Fibroblast of lung (primary cell): Measurements from ENCODE around the gene FAM174C. TPM values are rescaled to one million over a fixed set of nuclear protein-coding genes. Genes with fewer than 3 reads are reported as not detected.

ENCODE experiments used
- DNase-seq, 2 donors: peaks; one replicate each; pipeline versions ENCODE4 v3.0.0 to v3.0.0-alpha.2; 2010; ENCODE audit warnings: low read depth in 2 of 2
- H2AFZ ChIP-seq: 2 replicates; pipeline ENCODE4 v1.5.1; 2012; ENCODE audit warnings: low read length, control low read depth, inconsistent platforms
- H3K27ac ChIP-seq: 2 replicates; pipeline ENCODE4 v1.5.1; 2011; ENCODE audit warnings: low read length, control low read depth; ENCODE audit not compliant: insufficient read depth
- H3K27me3 ChIP-seq: 2 replicates; pipeline ENCODE4 v1.5.1; 2011; ENCODE audit warnings: mild to moderate bottlenecking, low read length; ENCODE audit not compliant: control insufficient read depth, insufficient read depth
- H3K36me3 ChIP-seq: 2 replicates; pipeline ENCODE4 v1.5.1; 2011; ENCODE audit warnings: low read length; ENCODE audit not compliant: control insufficient read depth, insufficient read depth
- H3K4me1 ChIP-seq: 2 replicates; pipeline ENCODE4 v1.5.1; 2011; ENCODE audit warnings: low read length; ENCODE audit not compliant: control insufficient read depth, insufficient read depth; ENCODE audit errors: extremely low read depth
- H3K4me2 ChIP-seq: 2 replicates; pipeline ENCODE4 v1.5.1; 2011; ENCODE audit warnings: low read length, control low read depth; ENCODE audit not compliant: insufficient read depth; ENCODE audit errors: extremely low read depth
- H3K4me3 ChIP-seq, 4 experiments: fragments of 200-600 bp in 1 of 4; sonication (generic) in 1 of 4; replicated peaks in 1 of 4; 2 replicates each; pipeline ENCODE4 v1.5.1; 2011 to 2016; ENCODE audit warnings: low read length in 4 of 4, low read depth in 3 of 4, mild to moderate bottlenecking in 3 of 4, control low read depth in 2 of 4, inconsistent platforms in 1 of 4, mixed read lengths in 1 of 4; ENCODE audit not compliant: insufficient read depth in 1 of 4; ENCODE audit errors: control extremely low read depth in 1 of 4
- H3K79me2 ChIP-seq: 2 replicates; pipeline ENCODE4 v1.5.1; 2012; ENCODE audit warnings: mild to moderate bottlenecking, low read length, inconsistent platforms; ENCODE audit not compliant: control insufficient read depth, insufficient read depth
- H3K9ac ChIP-seq: 2 replicates; pipeline ENCODE4 v1.5.1; 2011; ENCODE audit warnings: mild to moderate bottlenecking, low read length, control low read depth; ENCODE audit not compliant: insufficient read depth
- H3K9me3 ChIP-seq: 2 replicates; pipeline ENCODE4 v1.5.1; 2012; ENCODE audit warnings: low read depth, low read length; ENCODE audit not compliant: control insufficient read depth, insufficient read depth
- H4K20me1 ChIP-seq: 2 replicates; pipeline ENCODE4 v1.5.1; 2011; ENCODE audit warnings: low read length; ENCODE audit not compliant: control insufficient read depth, insufficient read depth; ENCODE audit errors: extremely low read depth
- EZH2 ChIP-seq: IDR thresholded peaks from 2 replicates; pipeline ENCODE4 v1.5.1; 2012; ENCODE audit warnings: low read length, control low read depth, mild to moderate bottlenecking; ENCODE audit errors: missing control alignments
- polyA plus RNA-seq, 2 donors: library from polyadenylated mRNA; depleted of rRNA in 1 of 2; stranded (reverse) in 1 of 2; unstranded in 1 of 2; fragments of >200 nt; gene quantifications; 2 replicates each; pipeline ENCODE4 v1.2.1, GENCODE V29; 2011 to 2012; ENCODE audit warnings: missing spikeins in 1 of 2
- total RNA-seq: library from RNA; depleted of rRNA; stranded (reverse); fragments of >200 nt; gene quantifications from 2 replicates; pipeline ENCODE4 v1.2.1, GENCODE V29; 2014
- TF ChIP-seq, protein P1 (sequence below), 2 donors: IDR thresholded peaks in 1 of 2; conservative IDR thresholded peaks in 1 of 2; 1 replicate in 1 of 2; 2 replicates in 1 of 2; pipeline ENCODE4 v1.5.1; 2011 to 2012; ENCODE audit warnings: low read length in 2 of 2, control low read depth in 1 of 2, inconsistent platforms in 1 of 2, low read depth in 1 of 2, mild to moderate bottlenecking in 1 of 2

FAM174C gene
- total and polyA plus RNA-seq, 2 donors (not counting 1 experiment from before 2014, with no cell fraction given): 16.1 to 22.5 TPM

DNA sequence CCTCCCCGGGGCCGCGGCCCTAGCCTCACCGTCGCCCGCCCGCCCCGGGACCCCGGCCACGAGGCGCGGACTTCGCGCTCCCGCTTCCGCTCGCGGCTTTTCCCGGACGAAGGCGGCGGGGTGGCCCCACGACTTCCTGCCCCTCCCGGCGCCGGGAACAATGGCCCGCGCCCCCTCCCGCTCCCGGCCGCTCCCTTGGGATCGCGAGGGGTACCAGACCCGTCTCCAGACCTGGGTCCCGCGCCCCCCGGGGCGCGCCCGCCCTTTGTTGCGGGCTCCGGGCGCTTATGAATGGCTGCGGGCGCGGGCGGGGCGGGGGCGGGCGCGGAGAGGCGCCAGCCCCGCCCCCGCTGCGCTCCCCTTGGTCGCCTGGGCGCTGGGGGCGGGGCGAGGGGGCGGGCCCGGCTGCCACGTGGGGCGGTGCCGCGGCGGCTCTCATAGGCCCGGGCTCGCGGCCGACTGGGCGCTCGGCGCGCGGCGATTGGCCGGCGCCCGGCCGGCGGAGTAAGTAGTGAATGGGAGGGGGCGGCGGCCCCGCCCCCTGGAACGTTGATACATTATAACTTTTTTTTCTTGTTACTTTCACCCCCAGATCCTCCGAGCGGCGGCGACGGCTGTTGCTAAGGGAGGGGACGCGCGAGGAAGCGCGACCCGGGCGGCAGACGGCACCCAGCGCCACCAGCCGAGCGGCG is 25.9 kb upstream of the FAM174C start:
- Histone ChIP-seq H3K4me2 (no peak overlapping the region), H3K9me3 (no peaks in the 10 kb centered on the region), H3K4me3 (peak overlapping the region in 3 of 4 experiments; percentile 52 to 92 (median 75)), H2AFZ (no peak overlapping the region), H4K20me1 (no peaks in the 10 kb centered on the region), H3K27ac (peak overlapping the region; percentile 98), H3K9ac (peak overlapping the region; percentile 97), H3K79me2 (peaks cover 48% of the 10 kb centered on the region), H3K27me3 (no peaks in the 10 kb centered on the region), H3K4me1 (peaks cover 25% of the 10 kb centered on the region), H3K36me3 (peaks cover 25% of the 10 kb centered on the region)
- peak; percentile 91 to 97 for DNase-seq
- TF ChIP-seq, protein P1, sequence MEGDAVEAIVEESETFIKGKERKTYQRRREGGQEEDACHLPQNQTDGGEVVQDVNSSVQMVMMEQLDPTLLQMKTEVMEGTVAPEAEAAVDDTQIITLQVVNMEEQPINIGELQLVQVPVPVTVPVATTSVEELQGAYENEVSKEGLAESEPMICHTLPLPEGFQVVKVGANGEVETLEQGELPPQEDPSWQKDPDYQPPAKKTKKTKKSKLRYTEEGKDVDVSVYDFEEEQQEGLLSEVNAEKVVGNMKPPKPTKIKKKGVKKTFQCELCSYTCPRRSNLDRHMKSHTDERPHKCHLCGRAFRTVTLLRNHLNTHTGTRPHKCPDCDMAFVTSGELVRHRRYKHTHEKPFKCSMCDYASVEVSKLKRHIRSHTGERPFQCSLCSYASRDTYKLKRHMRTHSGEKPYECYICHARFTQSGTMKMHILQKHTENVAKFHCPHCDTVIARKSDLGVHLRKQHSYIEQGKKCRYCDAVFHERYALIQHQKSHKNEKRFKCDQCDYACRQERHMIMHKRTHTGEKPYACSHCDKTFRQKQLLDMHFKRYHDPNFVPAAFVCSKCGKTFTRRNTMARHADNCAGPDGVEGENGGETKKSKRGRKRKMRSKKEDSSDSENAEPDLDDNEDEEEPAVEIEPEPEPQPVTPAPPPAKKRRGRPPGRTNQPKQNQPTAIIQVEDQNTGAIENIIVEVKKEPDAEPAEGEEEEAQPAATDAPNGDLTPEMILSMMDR (conservative IDR thresholded peaks at IDR 0.05 in 1 of 2, IDR thresholded peaks at IDR 0.05 in 1 of 2; ENCODE audit: low read depth in 1 of 2, low read length in 2 of 2): no peak
- no peak for TF ChIP-seq EZH2

DNA sequence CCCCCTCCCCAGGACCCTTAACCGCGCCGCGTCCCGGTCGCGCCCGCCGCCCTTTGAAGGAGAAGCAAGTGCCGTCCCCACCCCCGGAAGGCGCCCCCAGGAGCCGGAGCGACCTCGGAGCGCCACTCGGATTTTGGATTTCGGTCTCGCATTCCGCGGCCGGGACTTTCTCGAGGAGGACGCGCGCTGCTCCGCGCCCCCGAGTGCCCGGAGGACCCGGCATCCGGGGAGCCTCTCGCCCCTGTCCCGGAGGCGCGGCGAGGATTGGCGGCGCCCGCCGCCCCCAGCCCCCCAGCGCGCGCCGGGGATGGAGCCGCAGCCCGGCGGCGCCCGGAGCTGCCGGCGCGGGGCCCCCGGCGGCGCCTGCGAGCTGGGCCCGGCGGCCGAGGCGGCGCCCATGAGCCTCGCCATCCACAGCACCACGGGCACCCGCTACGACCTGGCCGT is 25.3 kb upstream of the FAM174C start:
- no peak for DNase-seq
- Histone ChIP-seq H3K4me3 (peak overlapping the region; percentile 42 to 92 (median 58)), H3K27me3 (no peaks in the 10 kb centered on the region), H3K27ac (peak overlapping the region; percentile 97), H2AFZ (no peak overlapping the region), H3K4me1 (peaks cover 24% of the 10 kb centered on the region), H3K36me3 (peaks cover 28% of the 10 kb centered on the region), H3K79me2 (peaks cover 52% of the 10 kb centered on the region), H3K9me3 (no peaks in the 10 kb centered on the region), H4K20me1 (no peaks in the 10 kb centered on the region), H3K9ac (peak overlapping the region; percentile 88), H3K4me2 (no peak overlapping the region)
- TF ChIP-seq, protein P1 (conservative IDR thresholded peaks at IDR 0.05 in 1 of 2, IDR thresholded peaks at IDR 0.05 in 1 of 2; ENCODE audit: low read depth in 1 of 2, low read length in 2 of 2): no peak
- TF ChIP-seq EZH2: no peak

DNA sequence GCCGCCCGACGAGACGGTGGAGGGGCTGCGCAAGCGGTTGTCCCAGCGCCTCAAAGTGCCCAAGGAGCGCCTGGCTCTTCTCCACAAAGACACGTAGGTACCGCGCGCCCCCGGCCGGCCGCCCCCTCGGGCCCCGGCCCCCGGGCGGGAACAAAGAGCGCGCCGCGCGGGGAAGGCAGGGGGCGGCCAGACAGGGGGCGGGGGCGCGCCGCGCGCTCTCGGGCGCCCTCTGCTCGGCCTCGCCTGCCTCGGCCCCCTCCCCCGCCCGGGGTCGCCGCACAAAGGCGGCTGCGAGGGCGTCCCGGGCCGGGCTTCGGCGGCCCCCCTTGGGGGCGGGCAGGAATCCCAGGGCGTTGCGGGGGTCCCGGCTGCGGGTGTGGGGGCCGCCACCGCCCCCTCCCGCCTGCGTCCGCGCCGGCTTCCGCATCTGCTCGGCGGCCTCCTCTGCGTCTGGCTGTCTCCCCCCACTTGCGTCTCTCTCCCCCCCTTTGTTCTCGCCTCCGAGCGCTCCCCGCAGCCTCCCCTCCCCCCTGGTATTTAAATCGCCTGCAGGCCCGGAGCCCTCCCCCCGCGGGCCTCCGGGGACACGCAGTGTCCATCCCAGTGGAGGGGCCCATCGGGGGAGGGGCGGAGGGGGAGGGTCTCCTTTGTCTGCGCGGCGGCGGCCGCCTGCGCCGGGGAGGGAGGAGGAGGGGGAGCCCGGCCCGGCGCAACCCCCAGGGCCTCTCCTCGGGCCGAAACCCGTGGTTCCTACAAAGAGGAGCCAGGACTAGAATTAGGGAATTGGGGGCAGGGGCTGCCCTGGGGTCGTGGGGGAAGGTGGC is 24.7 kb upstream of the FAM174C start:
- peak overlapping the region; percentile 88 for H3K9ac ChIP-seq
- peaks cover 33% of the 10 kb centered on the region for H3K36me3 ChIP-seq
- no peaks in the 10 kb centered on the region for H4K20me1 ChIP-seq
- no peak overlapping the region for H2AFZ ChIP-seq
- peaks cover 58% of the 10 kb centered on the region for H3K79me2 ChIP-seq
- peak; percentile 67 to 85 for DNase-seq
- H3K9me3 ChIP-seq: no peaks in the 10 kb centered on the region
- peak overlapping the region; percentile 97 for H3K27ac ChIP-seq
- TF ChIP-seq, protein P1 (conservative IDR thresholded peaks at IDR 0.05 in 1 of 2, IDR thresholded peaks at IDR 0.05 in 1 of 2; ENCODE audit: low read depth in 1 of 2, low read length in 2 of 2): no peak
- TF ChIP-seq EZH2: no peak
- H3K4me3 ChIP-seq: peak overlapping the region; percentile 64 to 95 (median 86)
- H3K4me2 ChIP-seq: no peak overlapping the region
- peaks cover 24% of the 10 kb centered on the region for H3K4me1 ChIP-seq
- no peaks in the 10 kb centered on the region for H3K27me3 ChIP-seq
